Activated CD4-positive, CD25-positive, alpha-beta regulatory T cell treated with anti-CD3 and anti-CD28 coated beads, Interleukin-2, amount 50 U/mL, for 16 hours (primary cell): Measurements from ENCODE around the gene AAMP.
A peak's percentile ranks its signal among the peaks of the same experiment; 100 is the strongest.

ENCODE experiments used
- DNase-seq: peaks from one replicate; pipeline ENCODE4 v3.0.0-alpha.2; 2020; ENCODE audit warnings: low read depth, low spot score

The AAMP gene

GRCh38 chr2:218294430-218295022 lies 24.6 kb upstream of the AAMP start:
- no peak for DNase-seq

- no peak for DNase-seq
Measured at GRCh38 chr2:218293715-218294429, 23.9 kb upstream of the AAMP start.

DNA sequence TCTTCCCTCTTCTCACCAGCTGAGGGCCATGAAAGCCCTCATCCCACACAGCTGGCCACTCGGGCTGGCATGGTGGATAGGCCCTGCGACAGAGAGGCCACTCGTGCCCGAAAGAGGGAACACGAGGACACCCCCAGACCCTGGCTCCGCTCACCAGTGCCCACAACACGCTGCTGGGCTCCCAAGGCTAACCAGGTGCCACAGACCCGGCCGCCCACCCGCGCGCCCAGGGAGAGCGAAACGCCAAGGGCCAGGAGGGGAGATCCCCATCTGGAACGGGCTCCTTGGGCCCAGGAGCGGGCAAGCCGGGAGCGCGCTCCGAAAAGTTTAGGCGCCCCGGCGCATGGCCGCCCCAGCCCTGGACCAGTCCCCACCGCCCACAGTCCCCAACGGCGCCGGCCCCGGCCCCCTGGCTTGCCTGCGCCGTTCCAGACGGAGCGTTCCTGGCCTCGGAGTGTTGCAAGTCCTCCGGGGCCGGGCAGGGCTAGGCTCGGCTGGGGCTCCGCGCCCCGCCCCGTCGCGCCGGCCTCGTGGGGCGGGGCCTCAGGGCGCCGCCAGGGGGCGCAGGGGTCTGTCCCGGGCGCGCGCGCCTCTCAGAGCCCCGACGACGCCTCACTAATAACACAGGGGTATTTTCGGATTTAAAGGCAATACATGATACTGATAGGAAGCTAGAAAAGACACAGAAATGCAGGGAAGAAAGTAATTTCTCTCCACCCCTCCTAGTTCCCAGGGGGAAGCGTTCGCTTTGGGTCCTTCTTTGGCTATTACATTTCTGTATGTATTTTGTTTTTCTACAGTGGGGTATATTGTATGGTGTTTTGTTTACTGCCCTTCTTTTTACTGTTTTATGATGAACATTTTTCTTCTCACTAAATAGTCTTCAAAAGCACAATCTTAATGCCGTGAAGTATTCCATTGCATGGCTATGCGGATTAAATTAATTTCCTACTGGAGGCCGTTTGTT lies 22.4 kb upstream of the AAMP start, which contains the start of gene TMBIM1:
TMBIM1 (minus strand) TSS at position 456 of the 967 bp plus-strand sequence. CDS start 10,362 bp downstream, outside the sequence.
- peak; percentile 59 for DNase-seq

DNA sequence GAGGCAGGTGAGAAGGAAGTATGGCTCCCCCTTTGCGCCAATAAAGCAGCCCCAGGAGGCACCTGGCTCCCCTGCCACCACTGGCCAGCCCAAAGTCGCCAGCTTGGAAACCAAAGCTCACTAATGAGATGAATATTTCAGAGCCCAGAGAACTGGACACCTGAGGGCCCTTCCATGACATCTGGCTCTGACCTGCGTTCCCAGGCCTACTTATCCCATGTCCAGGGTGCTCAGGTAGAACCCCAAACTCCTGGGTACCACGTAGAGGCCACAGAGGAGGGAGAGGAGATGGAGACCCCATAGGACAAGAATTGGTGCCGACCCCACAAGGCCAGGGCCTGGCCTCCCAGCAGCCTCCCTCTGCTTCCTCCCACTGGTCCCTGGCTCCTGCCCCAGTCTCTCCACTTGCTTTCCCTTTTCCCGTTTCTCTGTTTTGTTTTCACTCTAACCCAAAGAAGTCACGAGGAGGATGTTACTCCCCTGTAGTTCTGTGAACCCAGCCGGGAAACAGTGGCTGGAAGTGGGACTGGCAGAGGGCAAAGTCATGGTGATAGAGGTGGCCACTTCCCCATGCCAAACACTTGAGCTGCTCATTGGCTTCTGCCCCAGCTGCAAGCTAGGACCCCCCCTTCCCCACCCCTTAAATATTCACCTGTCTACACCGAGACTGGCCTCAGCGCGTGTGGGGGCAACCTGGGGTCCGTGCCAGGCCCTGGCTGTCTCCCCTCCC lies 21.5 kb upstream of the AAMP start:
- no peak for DNase-seq

DNA sequence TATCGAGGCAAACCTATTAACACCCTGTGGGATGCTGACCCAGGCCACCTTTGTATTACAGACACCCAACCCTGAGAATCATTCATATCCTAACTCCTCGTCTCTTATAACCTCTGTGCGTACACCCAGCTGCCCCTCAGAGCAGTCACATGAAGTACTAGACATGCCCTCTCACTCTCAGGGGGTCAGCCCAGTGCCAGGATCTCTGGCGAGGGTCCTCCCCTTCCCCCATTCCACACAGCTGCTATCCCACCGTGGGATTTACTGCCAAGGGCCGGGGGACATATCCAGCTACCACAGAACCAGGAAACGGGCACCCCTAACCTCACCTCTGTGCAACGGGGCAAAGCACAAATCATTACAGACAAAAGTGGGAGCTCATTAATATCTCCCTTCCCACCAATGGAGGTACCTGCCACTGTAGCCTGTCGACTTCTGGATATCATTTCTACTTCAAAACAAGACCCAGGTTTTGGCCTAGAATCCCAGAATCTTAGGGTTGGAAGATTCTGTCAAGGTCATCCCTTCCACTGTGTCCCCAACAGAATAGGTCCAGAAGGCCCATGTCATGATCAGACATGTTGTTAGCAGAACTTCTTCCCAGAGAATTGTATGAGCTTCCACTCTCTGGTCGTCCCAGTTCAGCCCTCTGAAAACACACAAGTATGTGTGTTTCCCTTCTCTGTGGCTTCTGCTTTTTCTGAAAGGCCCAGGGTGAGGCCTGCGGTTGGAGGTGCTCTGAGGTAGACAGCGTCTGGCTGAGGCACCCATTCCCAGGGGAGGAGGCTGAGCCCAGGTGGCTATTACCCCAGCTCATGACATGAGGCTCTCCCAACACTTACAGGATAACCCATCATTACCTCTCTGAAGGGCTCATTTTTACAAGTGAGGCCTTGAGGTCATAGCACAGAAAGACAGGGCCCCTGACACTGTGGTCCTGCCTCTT lies 20.7 kb upstream of the AAMP start:
- no peak for DNase-seq

- no peak for DNase-seq
Measured at GRCh38 chr2:218289639-218290315, 19.8 kb upstream of the AAMP start.

GRCh38 chr2:218286570-218287459 lies 16.9 kb upstream of the AAMP start:
- peak; percentile 51 for DNase-seq

DNA sequence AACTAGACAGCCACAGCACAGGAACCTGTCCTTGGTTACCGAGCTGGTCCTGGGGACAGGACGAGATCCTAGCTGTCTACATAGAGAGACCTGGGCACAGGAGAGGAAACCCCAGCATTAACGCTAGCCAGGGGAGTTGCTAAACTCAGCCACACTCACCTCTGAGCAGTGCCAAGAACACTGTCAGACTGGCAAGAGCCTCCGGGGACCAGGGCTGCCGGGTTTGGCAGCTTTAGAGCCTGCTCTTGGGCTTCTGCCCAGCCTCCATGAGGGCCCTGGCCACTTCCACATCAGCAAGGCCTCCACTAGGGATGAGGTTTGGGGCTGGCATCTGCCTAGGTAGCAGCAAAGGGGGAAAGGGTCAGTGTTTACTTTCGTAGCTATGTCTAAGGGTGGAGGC lies 15.7 kb upstream of the AAMP start:
- DNase-seq = no peak

GRCh38 chr2:218284106-218284811 lies 14.3 kb upstream of the AAMP start:
- DNase-seq = no peak

- no peak for DNase-seq
Measured at GRCh38 chr2:218282173-218282991, 12.4 kb upstream of the AAMP start.

DNA sequence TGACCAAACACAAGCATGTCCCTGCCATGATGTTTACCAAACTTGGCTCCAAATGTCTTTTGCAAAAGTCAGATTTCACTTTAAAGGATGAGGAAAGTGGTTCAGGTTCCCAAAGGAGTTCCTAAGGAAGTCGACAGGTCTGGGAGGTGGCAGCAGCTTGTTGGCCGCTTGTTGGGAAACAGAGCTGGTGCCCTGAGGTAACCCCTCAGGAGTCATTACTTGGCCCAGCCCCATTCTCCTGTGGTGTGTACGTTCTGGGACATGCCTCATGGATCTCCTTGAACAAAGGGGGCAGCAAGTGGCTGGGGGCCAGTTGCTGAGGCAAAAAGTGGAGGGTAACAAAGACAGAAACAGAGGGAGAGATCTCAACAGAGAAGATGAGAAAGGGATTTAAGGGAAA lies 11.5 kb upstream of the AAMP start:
- DNase-seq = no peak

DNA sequence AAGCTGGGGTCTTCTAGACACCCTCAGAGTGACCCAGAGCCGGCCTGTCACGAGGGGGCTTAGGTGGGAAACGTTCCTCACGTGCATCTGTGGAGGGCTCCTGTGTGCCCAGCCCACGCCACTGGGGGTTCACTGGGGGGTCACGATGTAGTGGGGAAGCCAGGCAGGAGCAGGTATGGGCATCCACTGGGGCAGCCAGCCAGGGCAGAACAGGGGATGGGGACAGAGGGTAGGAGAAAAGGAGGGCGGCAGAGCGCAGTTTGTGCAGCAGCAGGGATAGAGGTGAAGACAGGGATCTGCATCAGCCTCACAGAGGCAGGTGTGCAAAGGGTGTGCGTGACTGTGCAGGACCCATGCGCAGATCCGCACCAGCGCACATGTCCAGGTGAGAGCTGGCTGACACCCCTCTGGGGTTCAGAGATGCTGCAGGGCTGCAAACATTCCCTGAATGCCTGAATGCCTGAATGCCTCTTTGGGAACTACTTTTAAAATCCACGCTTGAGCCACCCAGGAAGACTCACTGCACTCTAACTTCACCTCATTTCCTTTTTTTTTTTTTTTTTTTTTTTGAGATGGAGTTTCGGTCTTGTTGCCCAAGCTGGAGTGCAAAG lies 10.4 kb upstream of the AAMP start:
- DNase-seq = no peak

DNA sequence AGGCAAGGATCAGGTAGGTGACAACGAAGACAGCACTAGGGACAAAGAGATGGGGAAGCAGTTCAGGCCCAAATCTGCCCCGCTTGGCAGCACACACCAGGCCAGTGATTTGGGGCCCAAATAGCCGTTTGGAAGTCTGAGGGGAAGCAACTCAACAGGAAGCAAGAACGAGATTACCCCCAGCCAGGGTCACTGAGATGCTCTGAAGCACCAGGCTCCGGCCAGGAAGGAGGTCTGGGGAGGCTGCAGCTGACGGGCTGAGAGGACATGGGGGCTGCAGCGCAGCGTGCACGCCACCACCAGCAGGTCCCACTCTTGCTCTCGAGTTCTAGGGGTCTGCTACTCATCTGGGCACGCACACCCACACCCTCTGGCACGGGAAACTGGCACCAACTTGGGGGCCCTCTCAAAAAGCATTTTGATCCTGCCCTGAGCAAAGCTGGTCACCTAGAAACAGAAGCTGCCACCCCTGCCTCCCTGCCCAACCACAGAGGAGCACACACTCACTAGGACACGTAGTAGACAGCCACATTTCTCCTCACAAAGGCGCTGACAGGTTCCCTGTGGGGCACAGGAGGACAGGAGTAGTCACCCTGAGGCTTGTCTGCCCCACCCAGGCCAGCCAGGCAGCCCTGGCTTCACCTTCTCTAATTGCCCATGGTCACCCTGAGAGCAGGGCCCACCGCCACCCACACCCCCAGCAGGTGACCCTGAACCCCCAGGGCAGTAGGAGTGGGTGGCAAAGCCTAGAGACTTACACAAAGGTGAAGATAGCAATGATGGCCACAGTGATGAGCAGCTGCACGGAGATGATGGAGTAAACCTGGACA lies 8.8 kb upstream of the AAMP start:
- DNase-seq = no peak

DNA sequence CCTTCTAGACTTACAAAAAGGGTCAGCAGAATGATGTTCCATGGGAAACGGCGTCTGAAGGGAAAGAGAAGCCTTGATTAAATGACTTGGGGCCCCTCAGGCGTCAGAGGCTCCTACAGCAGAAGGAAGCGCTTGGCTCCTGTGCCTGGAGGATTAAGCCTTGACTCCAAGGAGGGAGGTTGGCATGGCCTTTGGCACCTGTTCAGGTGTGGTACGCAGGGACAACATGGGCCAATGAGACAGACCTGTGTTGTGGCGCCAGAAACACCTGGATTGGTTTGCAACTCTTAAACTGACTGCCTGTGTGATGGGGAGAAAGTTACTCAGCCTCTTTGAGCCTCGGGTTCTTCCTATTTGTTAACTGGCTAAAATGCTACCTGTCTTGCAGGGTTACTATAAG lies 8.0 kb upstream of the AAMP start:
- no peak for DNase-seq

DNA sequence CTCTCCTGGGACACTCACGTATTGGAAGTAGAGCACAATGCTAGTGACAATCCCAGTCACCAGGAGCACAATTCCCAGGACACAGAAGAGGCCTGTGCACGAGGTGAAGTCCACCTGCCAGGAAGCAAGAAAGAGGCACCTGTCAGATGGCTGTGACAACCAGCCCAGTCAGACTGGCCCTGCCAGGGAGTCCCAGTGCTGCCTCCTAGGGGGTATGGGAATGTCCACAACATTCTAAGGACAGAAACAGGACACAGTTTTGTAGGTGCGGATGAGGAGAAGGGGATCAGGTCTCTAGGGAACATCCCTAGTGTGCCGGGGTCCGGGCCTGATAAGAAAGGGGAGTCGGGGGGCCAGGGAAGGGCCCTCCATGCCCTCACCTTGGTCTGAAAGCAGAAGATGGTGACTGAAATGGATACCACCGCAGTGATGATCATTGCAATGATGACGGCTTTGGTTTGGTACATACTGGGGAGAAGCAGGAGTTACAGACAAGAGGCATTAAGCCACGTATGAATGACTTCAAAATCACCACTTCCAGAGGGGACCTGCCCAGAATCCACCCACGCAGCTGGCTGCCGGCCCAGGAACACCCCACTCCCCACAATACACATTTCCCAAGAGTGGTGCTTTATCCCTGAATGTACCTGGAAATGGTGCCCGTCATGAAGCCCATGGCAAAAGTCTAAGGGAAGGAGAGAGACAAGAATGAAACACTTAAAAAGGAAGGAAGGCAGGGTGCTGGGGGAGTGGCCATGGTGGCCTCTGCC lies 7.2 kb upstream of the AAMP start:
- DNase-seq = no peak
